HepG2 (cell line): Measurements from ENCODE around the gene IL36B. TPM values are rescaled to one million over a fixed set of nuclear protein-coding genes. Genes with fewer than 3 reads are reported as not detected.

Experiments
- ATAC-seq: fragments of 200-7000 bp; cut with Tn5 transposase; 3 replicates; pipeline ENCODE4 v1.9.1; 2020; ENCODE audit warnings: mild to moderate bottlenecking, moderate library complexity
- BruUV-seq: library from RNA; stranded (reverse); fragments of 400-500 nt; replicated peaks from 2 replicates; lab custom pipeline; 2021; lab: Mats Ljungman, UMichigan
- CTCF ChIA-PET: fragments of 300-600 bp; formaldehyde crosslinking; extraction: SDS; loops from one replicate; lab custom pipeline; 2021; ENCODE audit warnings: low total read pairs, inconsistent platforms, low intra/inter-chr PET ratio; lab: Yijun Ruan, JAX
- POLR2A ChIA-PET: fragments of 350-600 bp; sonication (Branson Sonifier 250); formaldehyde crosslinking; loops from one replicate; lab custom pipeline; 2020; ENCODE audit warnings: antibody characterized with exemption, inconsistent platforms; lab: Yijun Ruan, JAX
- DNase-seq: peaks from one replicate; pipeline ENCODE4 v3.0.0-alpha.2; 2015; ENCODE audit warnings: low spot score
- FAIRE-seq: peaks from 3 replicates; lab custom pipeline; 2011; peaks lifted over from hg19 to GRCh38; lab: Jason Lieb, UNC
- H2AFZ ChIP-seq: one replicate; pipeline ENCODE4 v1.6.1; 2011; ENCODE audit warnings: low read length, inconsistent platforms
- H3K27ac ChIP-seq: fragments of 300-600 bp; 3 replicates; pipeline ENCODE4 v1.8.0; 2011; ENCODE audit warnings: mixed run types, mild to moderate bottlenecking, mixed read lengths, low read length, inconsistent platforms; ENCODE audit not compliant: insufficient read depth; ENCODE audit errors: extremely low read length
- H3K27me3 ChIP-seq, 2 experiments: fragments of 200-600 bp in 1 of 2; 2 replicates in 1 of 2; 3 replicates in 1 of 2; pipeline versions ENCODE4 v1.6.0 to v1.8.0; 2011; ENCODE audit warnings: low read length in 2 of 2, mild to moderate bottlenecking in 2 of 2, moderate library complexity in 2 of 2, inconsistent platforms in 1 of 2; ENCODE audit not compliant: insufficient read depth in 2 of 2, control insufficient read depth in 1 of 2
- H3K36me3 ChIP-seq, 2 experiments: fragments of 200-600 bp in 1 of 2; replicated peaks in 1 of 2; 2 replicates in 1 of 2; 3 replicates in 1 of 2; pipeline versions ENCODE4 v1.5.1 to v1.8.0; 2011; ENCODE audit warnings: low read length in 2 of 2, inconsistent platforms in 1 of 2; ENCODE audit not compliant: insufficient read depth in 2 of 2, control insufficient read depth in 1 of 2
- H3K4me1 ChIP-seq: 2 replicates; pipeline ENCODE4 v1.5.1; 2012; ENCODE audit warnings: low read length, inconsistent platforms; ENCODE audit not compliant: insufficient read depth
- H3K4me2 ChIP-seq: 2 replicates; pipeline ENCODE4 v1.6.0; 2011; ENCODE audit warnings: low read depth, low read length, inconsistent platforms
- H3K4me3 ChIP-seq, 3 experiments: fragments of 200-600 bp in 1 of 3; sonication (generic), shearing (Covaris generic) in 1 of 3; replicated peaks in 1 of 3; 2 replicates each; pipeline ENCODE4 v1.5.1; 2011 to 2016; ENCODE audit warnings: low read length in 3 of 3, inconsistent platforms in 2 of 3, low read depth in 2 of 3, mild to moderate bottlenecking in 2 of 3, control low read depth in 1 of 3, mixed read lengths in 1 of 3; ENCODE audit not compliant: insufficient read depth in 1 of 3
- H3K79me2 ChIP-seq: one replicate; pipeline ENCODE4 v1.6.1; 2011; ENCODE audit warnings: low read length, inconsistent platforms; ENCODE audit not compliant: insufficient read depth
- H3K9ac ChIP-seq: 2 replicates; pipeline ENCODE4 v1.6.0; 2011; ENCODE audit warnings: mild to moderate bottlenecking, low read depth, low read length, inconsistent platforms; ENCODE audit not compliant: insufficient read depth
- H3K9me3 ChIP-seq: 2 replicates; pipeline ENCODE4 v1.5.1; 2012; ENCODE audit warnings: mild to moderate bottlenecking, low read length
- H4K20me1 ChIP-seq: 2 replicates; pipeline ENCODE4 v1.6.0; 2011; ENCODE audit warnings: inconsistent platforms, mild to moderate bottlenecking, low read length, moderate library complexity; ENCODE audit not compliant: insufficient read depth
- ARID2 ChIP-seq: sonication (generic); formaldehyde crosslinking; IDR thresholded peaks from 2 replicates; pipeline ENCODE4 v1.8.1; 2022; ENCODE audit warnings: mild to moderate bottlenecking, missing genetic modification reagents, borderline replicate concordance
- ARID3A ChIP-seq: IDR thresholded peaks from 2 replicates; pipeline ENCODE4 v1.6.1; 2012; ENCODE audit warnings: low read depth, low read length, improper control_type of control experiment
- CEBPZ ChIP-seq: IDR thresholded peaks from 2 replicates; pipeline ENCODE4 v1.6.1; 2012; ENCODE audit warnings: low read length, improper control_type of control experiment
- HMGA1 ChIP-seq: sonication (generic); formaldehyde crosslinking; conservative IDR thresholded peaks from 2 replicates; pipeline ENCODE4 v1.4.0; 2020; ENCODE audit warnings: missing genetic modification reagents
- HNF4A ChIP-seq: sonication (generic); formaldehyde crosslinking; IDR thresholded peaks from 2 replicates; pipeline ENCODE4 v1.4.0; 2020; ENCODE audit warnings: missing genetic modification reagents
- HOXA9 ChIP-seq: sonication (generic); formaldehyde crosslinking; IDR thresholded peaks from 2 replicates; pipeline ENCODE4 v1.8.1; 2022; ENCODE audit warnings: missing genetic modification reagents, mild to moderate bottlenecking, moderate library complexity, borderline replicate concordance
- MAFK ChIP-seq, 2 experiments: IDR thresholded peaks in 1 of 2; conservative IDR thresholded peaks in 1 of 2; 2 replicates each; pipeline ENCODE4 v1.6.1; 2011; ENCODE audit warnings: improper control_type of control experiment in 2 of 2, low read length in 2 of 2
- MTA3 ChIP-seq: sonication (generic); formaldehyde crosslinking; IDR thresholded peaks from 2 replicates; pipeline ENCODE4 v1.4.0; 2020; ENCODE audit warnings: missing genetic modification reagents
- NFYC ChIP-seq: IDR thresholded peaks from 2 replicates; pipeline ENCODE4 v1.6.1; 2016; ENCODE audit warnings: missing genetic modification reagents, missing compliant biosample characterization
- SALL1 ChIP-seq: sonication (generic); formaldehyde crosslinking; IDR thresholded peaks from 2 replicates; pipeline ENCODE4 v1.8.0; 2022; ENCODE audit warnings: mild to moderate bottlenecking, missing genetic modification reagents
- SMC3 ChIP-seq: IDR thresholded peaks from 2 replicates; pipeline ENCODE4 v1.6.1; 2011; ENCODE audit warnings: low read length, improper control_type of control experiment
- SMYD3 ChIP-seq: sonication (generic); formaldehyde crosslinking; IDR thresholded peaks from 2 replicates; pipeline ENCODE4 v1.8.1; 2023; ENCODE audit warnings: mild to moderate bottlenecking, missing genetic modification reagents
- ZNF709 ChIP-seq: sonication (generic); formaldehyde crosslinking; IDR thresholded peaks from 2 replicates; pipeline ENCODE4 v1.5.0; 2020; ENCODE audit warnings: mild to moderate bottlenecking, missing genetic modification reagents
- ZNF720 ChIP-seq: sonication (generic); formaldehyde crosslinking; IDR thresholded peaks from 2 replicates; pipeline ENCODE4 v1.4.0; 2020; ENCODE audit warnings: missing genetic modification reagents
- ZNF776 ChIP-seq: sonication (generic); formaldehyde crosslinking; IDR thresholded peaks from 2 replicates; pipeline ENCODE4 v1.4.0; 2020; ENCODE audit warnings: mild to moderate bottlenecking, missing genetic modification reagents
- ZSCAN30 ChIP-seq: sonication (generic); formaldehyde crosslinking; IDR thresholded peaks from 2 replicates; pipeline ENCODE4 v1.5.0; 2020; ENCODE audit warnings: mild to moderate bottlenecking, missing genetic modification reagents
- WGBS: methylation state at CpG from one replicate; pipeline ENCODE4 v1.1.6; 2017; ENCODE audit warnings: low lambda C conversion rate; 5-methylcytosine and 5-hydroxymethylcytosine counted together
- in situ Hi-C: cut with HindIII; loops from 2 replicates; pipeline ENCODE4 v1.10.0; 2017; ENCODE audit warnings: low pct_unique_long_range_greater_than_20kb; ENCODE audit not compliant: extremely low pct_ligation_motif_present
- intact Hi-C: fragments of 100-400 bp; cut with micrococcal nuclease; formaldehyde crosslinking; loops from one replicate; pipeline ENCODE4 v1.10.0; 2022; ENCODE audit not compliant: unreplicated experiment
- polyA plus RNA-seq, 8 experiments: library from polyadenylated mRNA; depleted of rRNA in 3 of 8; stranded (reverse) in 7 of 8; unstranded in 1 of 8; fragments of >200 nt; fragmentation: Illumina TruSeq in 4 of 8; extraction: Trizol in 4 of 8; gene quantifications; 2 replicates each; pipeline versions ENCODE4 v1.2.1 to v1.2.3, GENCODE V29; 2011 to 2016; ENCODE audit warnings: low read depth in 4 of 8, missing spikeins in 1 of 8, mixed read lengths in 1 of 8; ENCODE audit not compliant: insufficient read depth in 1 of 8
- total RNA-seq, 5 experiments: library from RNA; depleted of rRNA; stranded (reverse); fragments of >200 nt; fragmentation: Illumina TruSeq; extraction: Trizol; gene quantifications; 2 replicates each; pipeline ENCODE4 v1.2.3, GENCODE V29; 2016; ENCODE audit warnings: low read depth in 1 of 5
- TF ChIP-seq, protein P1 (sequence below): sonication (generic); formaldehyde crosslinking; IDR thresholded peaks from 2 replicates; pipeline ENCODE4 v1.4.0; 2020; ENCODE audit warnings: missing genetic modification reagents, borderline replicate concordance

The IL36B gene
- total and polyA plus RNA-seq, 2 of the 13 experiments (the other 11 are each of a cell fraction or from before 2014, with no cell fraction given): not detected

DNA sequence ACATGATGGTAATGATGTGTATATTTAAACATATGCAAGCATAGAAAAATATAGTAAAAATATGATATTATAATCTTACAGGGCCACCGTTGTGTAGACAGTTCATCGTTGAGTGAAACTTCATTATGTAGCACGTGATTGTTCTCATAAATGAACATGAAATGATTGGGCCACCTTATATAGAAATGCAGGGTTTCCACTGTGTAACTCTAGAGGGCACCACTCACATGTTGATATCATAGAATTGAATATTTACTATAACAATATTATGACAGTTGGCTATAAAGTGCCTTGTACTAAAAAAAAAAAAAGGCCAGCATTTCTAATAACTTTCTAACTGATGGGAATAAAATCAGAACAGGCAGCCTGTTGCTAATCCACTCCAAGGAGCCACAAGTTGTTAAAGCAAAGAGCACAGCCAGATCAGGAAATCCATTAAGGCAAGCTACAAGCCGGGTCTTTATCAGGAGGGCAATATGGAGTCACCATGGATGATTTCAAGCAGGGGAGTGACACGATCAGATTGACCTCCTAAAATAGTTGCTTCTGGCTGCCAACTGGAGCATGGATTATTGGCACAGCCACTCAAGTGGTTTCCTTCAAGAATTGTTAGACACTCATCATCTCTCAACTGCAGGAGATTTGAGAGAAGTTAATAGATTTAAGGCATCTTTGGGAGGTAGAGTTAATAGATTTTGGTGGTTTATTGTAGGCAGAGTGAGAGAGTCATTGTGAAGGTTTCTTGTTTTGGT, 31.8 kb upstream of the IL36B start (continued):
- no peak for TF ChIP-seq MTA3 (CRISPR knock-in tag)
- TF ChIP-seq ARID3A: peak; percentile 76; the same call in 1 of the 2 replicates
- TF ChIP-seq ZNF776: no peak
- TF ChIP-seq, protein P1, sequence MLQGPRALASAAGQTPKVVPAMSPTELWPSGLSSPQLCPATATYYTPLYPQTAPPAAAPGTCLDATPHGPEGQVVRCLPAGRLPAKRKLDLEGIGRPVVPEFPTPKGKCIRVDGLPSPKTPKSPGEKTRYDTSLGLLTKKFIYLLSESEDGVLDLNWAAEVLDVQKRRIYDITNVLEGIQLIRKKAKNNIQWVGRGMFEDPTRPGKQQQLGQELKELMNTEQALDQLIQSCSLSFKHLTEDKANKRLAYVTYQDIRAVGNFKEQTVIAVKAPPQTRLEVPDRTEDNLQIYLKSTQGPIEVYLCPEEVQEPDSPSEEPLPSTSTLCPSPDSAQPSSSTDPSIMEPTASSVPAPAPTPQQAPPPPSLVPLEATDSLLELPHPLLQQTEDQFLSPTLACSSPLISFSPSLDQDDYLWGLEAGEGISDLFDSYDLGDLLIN (CRISPR knock-in tag): no peak
- no peak for TF ChIP-seq ZNF720
- peak; percentile 14; the same call in 1 of the 2 replicates for TF ChIP-seq SMC3

GRCh38 chr2:113083296-113083695, 30.6 kb upstream of the IL36B start:
- ChIA-PET CTCF (interaction anchor here (1.4 kb wide), 2 partner anchors 55 to 73 kb away, joined by 3 to 9 read pairs; no protein-coding TSS in a partner anchor), POLR2A (interaction anchor here (1.0 to 1.4 kb wide), 2 partner anchors 44 to 50 kb away, joined by 3 read pairs; partner anchors contain the start of gene IL1RN)
- Histone ChIP-seq H4K20me1 (no peaks in the 10 kb centered on the region), H3K27me3 (peaks cover 0 to 6% of the 10 kb centered on the region in 2 experiments; a peak in 1 of 5 replicates), H3K36me3 (no peaks in the 10 kb centered on the region), H3K9ac (no peak overlapping the region), H3K4me3 (no peak overlapping the region), H3K27ac (no peak overlapping the region), H3K4me2 (no peak overlapping the region), H3K4me1 (peaks cover 30% of the 10 kb centered on the region), H2AFZ (no peak overlapping the region), H3K79me2 (no peaks in the 10 kb centered on the region), H3K9me3 (no peaks in the 10 kb centered on the region; the same call in 1 of the 2 replicates)
- in situ Hi-C loops (loop anchor here (5.0 to 10.0 kb wide), 3 partner anchors 54 to 292 kb away; no protein-coding TSS in a partner anchor), intact Hi-C loops (no loop called here)
- no peak for FAIRE-seq
- BruUV-seq: no TSS peak
- ATAC-seq: no peak
- DNase-seq: no peak
- 42% methylated on average over 8 of the region's 8 CpGs for WGBS
- TF ChIP-seq HOXA9 (CRISPR knock-in tag): no peak
- no peak for TF ChIP-seq HMGA1 (CRISPR knock-in tag)
- no peak for TF ChIP-seq SALL1
- TF ChIP-seq CEBPZ: no peak
- TF ChIP-seq ZNF709: no peak
- no peak for TF ChIP-seq ARID2 (CRISPR knock-in tag)
- TF ChIP-seq SMYD3 (CRISPR knock-in tag): no peak
- no peak for TF ChIP-seq ZSCAN30 (CRISPR knock-in tag)
- no peak for TF ChIP-seq MAFK (conservative IDR thresholded peaks at IDR 0.05 in 1 of 2, IDR thresholded peaks at IDR 0.05 in 1 of 2; ENCODE audit: low read length in 2 of 2)
- no peak for TF ChIP-seq NFYC (CRISPR knock-in tag)
- TF ChIP-seq HNF4A: no peak
